Neuron (in vitro differentiated cells): ENCODE results near the gene GCNT2.
"Not testable (repeated sequence)": the region's sequence is repeated elsewhere in the genome, so short reads cannot be mapped to it uniquely, and the experiment has no call there.

Experiments
- H2AFZ ChIP-seq: one replicate; pipeline ENCODE4 v1.6.1; 2013; ENCODE audit warnings: low read depth, mild to moderate bottlenecking, inconsistent platforms, low read length, moderate library complexity
- H3K27me3 ChIP-seq: one replicate; pipeline ENCODE4 v1.6.1; 2013; ENCODE audit warnings: low read length; ENCODE audit not compliant: insufficient read depth
- H3K36me3 ChIP-seq: one replicate; pipeline ENCODE4 v1.6.1; 2013; ENCODE audit warnings: low read length; ENCODE audit not compliant: insufficient read depth
- H3K4me1 ChIP-seq: one replicate; pipeline ENCODE4 v1.6.1; 2013; ENCODE audit warnings: low read length; ENCODE audit not compliant: insufficient read depth
- H3K4me3 ChIP-seq: 2 replicates; pipeline ENCODE4 v1.5.1; 2013; ENCODE audit warnings: mild to moderate bottlenecking, low read length, moderate library complexity
- H3K9me3 ChIP-seq: one replicate; pipeline ENCODE4 v1.6.1; 2013; ENCODE audit warnings: low read length

GCNT2 gene

DNA sequence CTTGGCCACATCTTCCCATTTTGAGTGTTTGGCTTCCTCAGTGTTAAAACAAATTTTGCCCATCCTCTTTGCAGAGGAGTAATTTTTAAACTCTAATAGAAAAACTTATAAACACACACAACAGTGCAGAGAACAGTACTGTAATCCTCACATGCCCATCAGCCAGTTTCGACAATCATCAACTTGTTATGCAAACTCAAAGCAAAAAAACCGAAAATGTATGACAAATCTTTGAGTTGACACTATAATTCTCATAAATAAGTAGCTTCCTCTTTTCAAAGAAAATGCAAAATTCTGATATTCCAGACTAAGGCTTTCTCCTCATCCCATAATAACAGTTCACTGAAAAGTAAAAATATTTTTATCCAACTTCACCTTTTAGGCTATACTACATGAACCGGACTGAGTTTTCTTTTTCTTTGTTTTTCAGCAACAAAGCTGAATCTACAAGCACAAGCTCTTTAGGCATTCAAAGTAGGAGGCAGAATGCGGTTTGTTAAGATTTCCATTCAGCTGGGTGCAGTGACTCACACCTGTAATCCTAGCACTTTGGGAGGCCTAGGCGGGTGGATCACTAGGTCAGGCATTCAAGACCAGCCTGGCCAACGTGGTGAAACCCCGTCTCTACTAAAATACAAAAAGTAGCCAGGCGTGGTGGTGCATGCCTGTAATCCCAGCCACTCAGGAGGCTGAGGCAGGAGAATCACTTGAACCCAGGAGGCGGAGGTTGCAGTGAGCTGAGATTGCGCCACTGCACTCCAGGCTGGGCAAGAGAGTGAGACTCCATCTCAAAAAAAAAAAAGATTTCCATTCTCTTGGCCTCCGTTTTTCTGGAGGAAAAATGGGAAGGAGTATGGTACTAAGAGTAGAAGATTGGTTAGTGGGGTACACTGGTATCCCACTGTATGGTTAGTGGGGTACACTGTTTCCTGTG lies 74.8 kb downstream of the GCNT2 start:
- no peak overlapping the region for H3K4me3 ChIP-seq
- no peaks in the 10 kb centered on the region for H3K9me3 ChIP-seq
- no peaks in the 10 kb centered on the region for H3K27me3 ChIP-seq
- H2AFZ ChIP-seq: no peak overlapping the region
- H3K36me3 ChIP-seq: no peaks in the 10 kb centered on the region
- H3K4me1 ChIP-seq: peaks cover 6% of the 10 kb centered on the region

DNA sequence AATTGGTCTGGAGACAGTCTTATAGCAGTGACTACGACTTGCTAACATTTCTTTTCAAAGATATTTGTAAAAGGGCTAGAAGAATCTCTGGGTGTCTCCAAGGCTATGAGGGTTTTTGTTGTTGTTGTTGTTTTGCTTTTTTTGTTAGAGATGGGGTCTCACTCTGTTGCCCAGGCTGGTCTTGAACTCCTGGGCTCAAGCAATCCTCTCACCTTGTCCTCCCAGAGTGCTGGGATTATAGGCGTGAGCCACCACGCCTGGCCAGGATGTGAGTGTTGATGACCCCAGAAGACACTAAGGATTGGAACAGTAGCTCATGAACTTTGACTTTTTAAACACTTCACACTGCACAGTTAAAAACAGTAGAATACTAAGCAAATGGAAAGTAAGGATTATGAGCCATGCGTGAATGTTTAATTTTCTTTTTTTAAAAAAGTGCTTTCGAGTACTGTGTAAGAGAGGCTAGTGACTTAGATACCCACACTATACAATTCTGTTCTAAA lies 76.4 kb downstream of the GCNT2 start:
- H3K27me3 ChIP-seq: no peaks in the 10 kb centered on the region
- no peaks in the 10 kb centered on the region for H3K9me3 ChIP-seq
- H3K4me1 ChIP-seq: no peaks in the 10 kb centered on the region

DNA sequence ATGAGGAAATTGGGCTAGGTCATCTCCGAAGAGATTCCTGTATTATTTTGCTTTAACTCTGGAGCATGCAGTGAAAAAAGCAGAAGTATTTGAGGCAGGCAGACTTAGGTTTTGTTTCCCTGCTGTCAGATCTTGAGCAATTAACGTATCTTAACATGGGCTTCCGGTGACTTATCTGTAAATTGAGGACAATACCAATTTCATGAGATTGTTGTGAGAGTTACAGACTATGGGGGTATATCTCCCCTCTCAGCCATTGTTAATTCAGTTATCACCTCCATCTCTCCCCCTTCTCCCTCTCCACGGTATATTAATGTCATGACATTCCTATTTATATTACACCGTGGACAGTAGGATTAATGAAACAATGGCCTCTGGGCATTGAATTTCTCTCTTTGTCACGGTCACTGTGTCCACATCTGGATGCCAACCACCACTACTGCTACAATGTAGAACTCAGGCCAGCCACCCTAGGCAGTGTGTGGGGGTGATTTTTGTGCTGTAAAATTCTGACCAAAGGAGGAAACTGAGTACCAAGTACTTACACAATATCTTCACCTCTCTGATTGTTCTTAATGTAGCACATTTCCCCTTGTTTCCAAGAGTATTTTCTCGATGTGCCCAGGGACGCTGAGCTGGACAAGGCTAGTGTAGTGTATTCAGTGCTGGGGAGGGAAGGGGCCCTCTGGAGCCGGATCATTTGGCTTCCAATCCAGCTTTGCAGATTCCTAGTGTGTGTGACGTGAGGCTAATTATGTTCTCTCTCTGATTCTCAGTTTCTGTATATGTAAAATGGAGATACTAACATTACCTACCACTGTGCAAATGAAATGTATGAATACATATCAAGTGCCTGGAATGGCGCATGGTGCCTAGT lies 77.2 kb downstream of the GCNT2 start:
- H3K27me3 ChIP-seq: no peaks in the 10 kb centered on the region

More for the DNA sequence above, 76.4 kb downstream of the GCNT2 start:
- Histone ChIP-seq H2AFZ (no peak overlapping the region), H3K4me3 (no peak overlapping the region), H3K36me3 (no peaks in the 10 kb centered on the region)

DNA sequence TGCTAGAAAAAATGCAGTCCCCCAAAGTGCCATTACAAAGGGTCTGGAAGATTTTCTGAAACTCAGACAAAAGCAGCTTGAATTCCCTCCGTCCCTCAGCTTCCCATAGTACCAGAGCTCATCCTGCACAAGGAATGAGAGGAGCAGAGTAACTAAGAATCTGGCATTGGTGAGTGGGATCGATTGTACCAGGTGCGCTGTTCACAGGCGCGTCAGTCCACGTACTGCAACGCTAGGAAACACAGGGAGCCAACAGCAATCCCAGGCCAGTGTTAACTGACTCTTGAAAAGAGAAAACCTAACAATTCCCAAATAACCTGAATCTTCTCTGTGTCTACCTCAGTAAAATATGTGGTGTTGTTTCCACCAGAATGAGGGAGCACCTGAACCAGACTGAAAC lies 77.9 kb downstream of the GCNT2 start:
- no peaks in the 10 kb centered on the region for H3K4me1 ChIP-seq
- H2AFZ ChIP-seq: no peak overlapping the region
- H3K9me3 ChIP-seq: no peaks in the 10 kb centered on the region
- H3K4me3 ChIP-seq: no peak overlapping the region
- H3K36me3 ChIP-seq: no peaks in the 10 kb centered on the region
- H3K27me3 ChIP-seq: no peaks in the 10 kb centered on the region

More for the DNA sequence above, 77.2 kb downstream of the GCNT2 start:
- Histone ChIP-seq H2AFZ (no peak overlapping the region), H3K4me1 (no peaks in the 10 kb centered on the region), H3K9me3 (no peaks in the 10 kb centered on the region), H3K36me3 (no peaks in the 10 kb centered on the region), H3K4me3 (no peak overlapping the region)

DNA sequence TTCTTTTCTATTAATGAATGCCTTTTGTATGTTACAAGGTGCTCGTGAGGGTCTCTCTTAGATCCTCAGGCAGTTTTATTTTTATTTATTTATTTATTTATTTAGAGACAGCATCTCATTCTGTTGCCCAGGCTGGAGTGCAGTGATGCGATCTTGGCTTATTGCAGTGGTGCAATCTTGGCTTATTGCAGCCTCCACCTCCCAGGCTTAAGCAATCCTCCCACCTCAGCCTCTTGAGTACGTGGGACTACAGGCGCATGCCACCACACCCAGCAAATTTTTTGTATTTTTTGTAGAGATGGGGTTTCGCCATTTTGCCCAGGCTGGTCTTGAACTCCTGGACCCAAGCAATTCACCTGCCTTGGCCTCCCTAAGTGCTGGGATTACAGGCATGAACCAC lies 79.5 kb downstream of the GCNT2 start:
- H3K36me3 ChIP-seq, H3K4me3 ChIP-seq, H3K27me3 ChIP-seq, H3K4me1 ChIP-seq, H2AFZ ChIP-seq, H3K9me3 ChIP-seq: not testable (repeated sequence)

DNA sequence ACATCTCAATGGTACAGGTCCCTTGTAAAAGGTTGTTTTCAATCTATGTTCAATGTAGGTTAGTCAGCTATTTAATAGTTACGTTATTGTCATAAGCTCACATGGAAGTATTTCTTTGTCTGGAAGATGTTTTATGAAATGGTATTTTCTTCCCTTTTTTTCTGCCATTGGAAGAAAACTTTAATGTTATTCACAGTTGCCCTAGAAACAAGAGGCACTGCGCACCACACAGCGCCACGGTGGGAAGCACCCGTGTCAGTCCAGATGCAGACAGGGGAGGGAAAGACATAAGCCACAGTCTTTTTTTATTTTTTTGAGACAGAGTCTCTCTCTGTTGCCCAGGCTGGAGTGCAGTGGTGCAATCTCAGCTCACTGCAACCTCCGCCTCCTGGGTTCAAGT lies 82.1 kb downstream of the GCNT2 start:
- no peaks in the 10 kb centered on the region for H3K4me1 ChIP-seq
- no peak overlapping the region for H3K4me3 ChIP-seq
- H2AFZ ChIP-seq: no peak overlapping the region
- H3K27me3 ChIP-seq: no peaks in the 10 kb centered on the region
- H3K36me3 ChIP-seq: no peaks in the 10 kb centered on the region
- no peaks in the 10 kb centered on the region for H3K9me3 ChIP-seq

DNA sequence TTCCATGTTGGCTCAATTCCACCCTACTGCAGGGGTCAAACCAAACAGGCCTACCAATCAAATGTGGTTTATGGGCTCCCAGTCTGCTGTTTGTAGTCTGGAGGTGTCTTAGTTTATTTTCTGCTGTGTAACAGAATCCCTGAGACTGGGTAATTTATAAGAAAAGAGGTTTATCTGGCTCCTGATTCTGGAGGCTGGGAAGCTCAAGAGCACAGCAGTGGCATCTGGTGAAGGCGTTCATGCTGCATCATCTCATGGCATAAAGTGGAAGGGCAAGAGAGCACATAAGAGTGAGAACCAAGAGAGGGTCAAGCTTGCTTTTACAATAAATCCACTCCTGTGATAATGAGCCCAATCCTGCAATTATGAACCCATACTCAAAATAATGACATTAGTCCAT lies 87.9 kb downstream of the GCNT2 start:
- Histone ChIP-seq H3K27me3 (no peaks in the 10 kb centered on the region), H3K4me1 (no peaks in the 10 kb centered on the region), H2AFZ (no peak overlapping the region), H3K9me3 (peaks cover 2% of the 10 kb centered on the region), H3K4me3 (no peak overlapping the region), H3K36me3 (no peaks in the 10 kb centered on the region)

DNA sequence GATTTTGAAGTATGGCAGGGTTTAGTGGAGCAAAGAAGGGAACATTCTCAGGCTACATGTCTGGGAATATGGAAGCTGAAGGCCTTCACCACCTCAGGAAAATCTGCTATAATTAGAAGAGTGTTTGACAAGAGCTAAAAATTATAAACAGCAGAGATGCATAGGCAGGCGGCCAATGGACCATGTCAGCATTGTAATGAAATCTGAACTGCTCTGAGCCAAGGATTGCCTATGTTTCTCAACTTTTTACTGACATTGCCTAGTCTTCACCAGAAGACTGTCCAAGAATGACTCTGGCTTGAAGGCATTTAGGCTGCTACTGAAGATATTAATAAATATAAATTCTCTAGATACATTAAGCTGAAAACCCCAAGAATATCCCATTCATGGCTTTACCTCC lies 89.1 kb downstream of the GCNT2 start:
- no peaks in the 10 kb centered on the region for H3K27me3 ChIP-seq
- peaks cover 2% of the 10 kb centered on the region for H3K9me3 ChIP-seq
- H3K36me3 ChIP-seq: no peaks in the 10 kb centered on the region
- H3K4me1 ChIP-seq: no peaks in the 10 kb centered on the region
- H2AFZ ChIP-seq: no peak overlapping the region
- H3K4me3 ChIP-seq: no peak overlapping the region

DNA sequence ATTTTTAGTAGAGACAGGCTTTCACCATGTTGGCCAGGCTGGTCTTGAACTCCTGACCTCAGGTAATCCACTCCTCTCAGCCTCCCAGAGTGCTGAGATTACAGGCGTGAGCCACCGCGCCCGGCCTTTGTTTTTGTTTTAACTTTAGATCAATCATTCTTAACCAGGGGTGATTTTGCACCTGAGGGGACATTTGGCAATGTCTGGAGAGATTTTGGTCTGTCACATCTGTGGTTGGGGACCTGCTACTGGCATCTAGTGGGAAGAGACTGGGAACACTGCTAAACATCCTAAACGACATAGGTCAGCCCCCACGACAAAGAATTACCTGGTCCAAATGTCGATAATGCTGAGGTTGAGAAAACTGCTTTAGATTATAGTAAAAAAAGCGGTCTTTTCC lies 91.0 kb downstream of the GCNT2 start:
- Histone ChIP-seq H3K4me1 (no peaks in the 10 kb centered on the region), H3K36me3 (no peaks in the 10 kb centered on the region), H3K4me3 (no peak overlapping the region), H3K9me3 (peaks cover 2% of the 10 kb centered on the region), H2AFZ (no peak overlapping the region), H3K27me3 (no peaks in the 10 kb centered on the region)

DNA sequence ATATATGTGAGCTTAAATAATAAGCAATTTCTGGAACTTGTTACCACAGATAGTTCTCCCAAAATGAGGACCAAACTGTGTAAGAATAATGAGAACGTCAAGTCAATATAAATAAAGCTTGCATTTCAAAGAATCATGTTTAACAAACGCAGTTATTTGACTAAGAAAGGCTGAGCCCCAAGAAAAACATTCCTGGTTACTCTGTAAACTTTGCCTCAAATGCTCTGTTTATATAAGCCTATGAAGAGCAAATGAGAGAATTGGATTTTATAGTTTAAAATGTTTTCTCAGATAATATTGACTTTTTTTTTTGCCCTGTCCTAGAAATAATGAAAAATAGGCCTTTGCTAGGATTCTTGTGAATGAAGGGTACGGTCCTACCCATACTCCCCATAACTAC lies 91.9 kb downstream of the GCNT2 start:
- no peak overlapping the region for H3K4me3 ChIP-seq
- H3K4me1 ChIP-seq: no peaks in the 10 kb centered on the region
- H2AFZ ChIP-seq: no peak overlapping the region
- H3K36me3 ChIP-seq: no peaks in the 10 kb centered on the region
- peaks cover 2% of the 10 kb centered on the region for H3K9me3 ChIP-seq
- no peaks in the 10 kb centered on the region for H3K27me3 ChIP-seq

DNA sequence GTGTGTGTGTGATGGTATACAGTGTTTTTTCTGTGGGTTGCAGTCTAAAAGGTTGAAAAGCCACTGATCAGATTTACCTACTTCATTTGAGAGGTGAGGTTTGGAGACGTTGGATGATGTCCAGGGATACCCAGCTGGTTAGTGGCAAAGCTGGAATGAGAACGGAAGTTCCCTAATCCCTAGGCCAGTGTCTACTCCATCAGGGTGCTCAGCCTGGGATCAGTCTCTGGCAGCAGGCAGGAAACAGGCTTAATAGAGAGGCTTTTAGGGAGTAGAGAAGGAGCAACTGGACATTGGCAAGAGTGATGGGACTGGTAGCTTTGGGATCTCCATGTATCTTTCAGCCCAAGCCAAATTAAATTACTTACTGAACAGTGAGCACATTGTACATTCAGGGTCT lies 92.6 kb downstream of the GCNT2 start:
- H3K4me3 ChIP-seq: no peak overlapping the region
- H3K4me1 ChIP-seq: no peaks in the 10 kb centered on the region
- H3K27me3 ChIP-seq: no peaks in the 10 kb centered on the region

DNA sequence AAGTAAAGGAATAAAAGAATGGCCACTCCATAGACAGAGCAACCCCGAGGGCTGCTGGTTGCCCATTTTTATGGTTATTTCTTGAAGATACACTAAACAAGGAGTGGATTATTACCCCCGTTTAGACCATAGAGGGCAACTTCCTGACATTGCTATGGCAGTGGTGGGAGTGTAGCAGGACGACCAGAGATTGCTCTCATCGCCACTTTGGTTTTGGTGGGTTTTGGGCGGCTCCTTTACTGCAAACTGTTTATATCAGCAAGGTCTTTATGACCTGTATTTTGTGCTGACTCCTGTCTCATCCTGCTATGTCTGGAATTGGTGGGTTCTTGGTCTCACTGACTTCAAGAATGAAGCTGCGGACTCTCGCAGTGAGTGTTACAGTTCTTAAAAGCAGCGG lies 94.5 kb downstream of the GCNT2 start:
- Histone ChIP-seq H3K4me1 (no peaks in the 10 kb centered on the region), H3K27me3 (no peaks in the 10 kb centered on the region), H2AFZ (no peak overlapping the region), H3K4me3 (no peak overlapping the region), H3K36me3 (no peaks in the 10 kb centered on the region), H3K9me3 (no peaks in the 10 kb centered on the region)

More for the DNA sequence above, 92.6 kb downstream of the GCNT2 start:
- no peaks in the 10 kb centered on the region for H3K36me3 ChIP-seq
- H3K9me3 ChIP-seq: peaks cover under 1% of the 10 kb centered on the region
- no peak overlapping the region for H2AFZ ChIP-seq

DNA sequence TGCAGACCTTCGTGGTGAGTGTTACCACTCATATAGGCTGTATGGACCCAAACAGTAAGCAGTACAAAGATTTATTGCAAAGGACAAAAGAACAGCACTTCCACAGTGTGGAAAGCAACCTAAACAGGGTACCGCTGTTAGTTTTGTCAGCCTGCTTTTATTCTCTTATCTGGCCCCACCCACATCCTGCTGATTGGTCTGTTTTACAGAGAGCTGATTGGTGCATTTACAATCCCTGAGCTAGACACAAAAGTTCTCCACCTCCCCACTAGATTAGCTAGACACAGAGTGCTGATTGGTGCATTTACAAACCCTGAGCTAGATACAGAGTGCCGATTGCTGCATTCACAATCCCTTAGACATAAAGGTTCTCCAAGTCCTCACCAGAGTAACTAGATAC lies 95.1 kb downstream of the GCNT2 start:
- H3K36me3 ChIP-seq, H3K4me1 ChIP-seq, H3K4me3 ChIP-seq, H3K9me3 ChIP-seq, H2AFZ ChIP-seq, H3K27me3 ChIP-seq: not testable (repeated sequence)
